ENCODE results near the gene FAM156B. TPM values are rescaled to one million over a fixed set of nuclear protein-coding genes. Genes with fewer than 3 reads are reported as not detected.
"Not testable (repeated sequence)": the region's sequence is repeated elsewhere in the genome, so short reads cannot be mapped to it uniquely, and the experiment has no call there.

Gene FAM156B
- total RNA-seq = 5.0 TPM

GRCh38 chrX:52896855-52897709 lies at the start of gene FAM156B:
FAM156B (plus strand) TSS chrX:52897330; CDS start chrX:52907226, 9,896 bp downstream.
- H3K36me3 ChIP-seq; DNase-seq (ENCODE audit: low spot score in 2 of 2); intact Hi-C loops (cut with DNase I); H3K4me3 ChIP-seq; H3K9me3 ChIP-seq; H3K27me3 ChIP-seq; H3K27ac ChIP-seq; H3K4me1 ChIP-seq: not testable (repeated sequence)

GRCh38 chrX:52852110-52852860 lies 44.8 kb upstream of the FAM156B start:
- H3K4me3 ChIP-seq = no peak overlapping the region
- no peaks in the 10 kb centered on the region for H3K4me1 ChIP-seq
- DNase-seq (ENCODE audit: low spot score in 2 of 2) = no peak
- H3K27me3 ChIP-seq = no peaks in the 10 kb centered on the region
- H3K27ac ChIP-seq = no peak overlapping the region
- no peak for TF ChIP-seq CTCF (IDR thresholded peaks at IDR 0.05)
- H3K9me3 ChIP-seq = no peaks in the 10 kb centered on the region
- H3K36me3 ChIP-seq = no peaks in the 10 kb centered on the region
- intact Hi-C loops (cut with DNase I) = no loop called here

- intact Hi-C loops (cut with DNase I); H3K9me3 ChIP-seq; H3K4me3 ChIP-seq; H3K27ac ChIP-seq; H3K27me3 ChIP-seq; H3K4me1 ChIP-seq; DNase-seq (ENCODE audit: low spot score in 2 of 2); H3K36me3 ChIP-seq: not testable (repeated sequence)
Measured at GRCh38 chrX:52856991-52857525, 40.1 kb upstream of the FAM156B start.

GRCh38 chrX:52865343-52865998 lies 31.7 kb upstream of the FAM156B start:
- H3K4me3 ChIP-seq = no peak overlapping the region
- DNase-seq (ENCODE audit: low spot score in 2 of 2) = no peak
- intact Hi-C loops (cut with DNase I) = no loop called here
- H3K36me3 ChIP-seq = no peaks in the 10 kb centered on the region
- H3K4me1 ChIP-seq = no peaks in the 10 kb centered on the region
- no peak overlapping the region for H3K27ac ChIP-seq
- H3K27me3 ChIP-seq = no peaks in the 10 kb centered on the region
- TF ChIP-seq CTCF (IDR thresholded peaks at IDR 0.05) = no peak
- no peaks in the 10 kb centered on the region for H3K9me3 ChIP-seq

GRCh38 chrX:52867610-52868348 lies 29.4 kb upstream of the FAM156B start, which contains the start of gene XAGE3:
XAGE3 (minus strand) TSS chrX:52868083; CDS start chrX:52867133, 950 bp downstream.
- no peak within 1 kb of the TSS for H3K27ac ChIP-seq
- H3K4me1 ChIP-seq = no peaks in the 10 kb centered on the region
- TF ChIP-seq CTCF (IDR thresholded peaks at IDR 0.05) = no peak
- no peak for DNase-seq (ENCODE audit: low spot score in 2 of 2)
- no peaks in the 10 kb centered on the region for H3K27me3 ChIP-seq
- H3K4me3 ChIP-seq = no peak within 1 kb of the TSS
- intact Hi-C loops (cut with DNase I) = no loop called here
- no peaks in the 10 kb centered on the region for H3K9me3 ChIP-seq
- no peaks in the 10 kb centered on the region for H3K36me3 ChIP-seq

- Histone ChIP-seq H3K36me3 (no peaks in the 10 kb centered on the region), H3K27ac (no peak overlapping the region), H3K27me3 (no peaks in the 10 kb centered on the region), H3K4me3 (no peak overlapping the region), H3K4me1 (no peaks in the 10 kb centered on the region), H3K9me3 (no peaks in the 10 kb centered on the region)
- DNase-seq (ENCODE audit: low spot score in 2 of 2) = no peak
- intact Hi-C loops (cut with DNase I) = no loop called here
- no peak for TF ChIP-seq CTCF (IDR thresholded peaks at IDR 0.05)
Measured at GRCh38 chrX:52870046-52870445, 27.1 kb upstream of the FAM156B start.

- H3K27me3 ChIP-seq; H3K4me3 ChIP-seq; H3K4me1 ChIP-seq; intact Hi-C loops (cut with DNase I); H3K36me3 ChIP-seq; H3K9me3 ChIP-seq; H3K27ac ChIP-seq; DNase-seq (ENCODE audit: low spot score in 2 of 2): not testable (repeated sequence)
Measured at GRCh38 chrX:52873825-52874224, 23.3 kb upstream of the FAM156B start.
